Suprapubic skin (tissue), 4 donors: ENCODE measurements around the gene KHDC1. TPM values are rescaled to one million over a fixed set of nuclear protein-coding genes. Genes with fewer than 3 reads are reported as not detected.
"Not testable (repeated sequence)": the region's sequence is repeated elsewhere in the genome, so short reads cannot be mapped to it uniquely, and the experiment has no call there.

Experiments used
- DNase-seq, 2 donors: peaks; one replicate each; pipeline ENCODE4 v3.0.0-alpha.2; 2019; ENCODE audit warnings: low spot score in 2 of 2
- H3K27ac ChIP-seq: fragments of 200-600 bp; sonication (generic); one replicate; pipeline ENCODE4 v1.5.1; 2019
- H3K27me3 ChIP-seq: fragments of 200-600 bp; sonication (generic); one replicate; pipeline ENCODE4 v1.5.1; 2019
- H3K36me3 ChIP-seq: fragments of 200-600 bp; sonication (generic); one replicate; pipeline ENCODE4 v1.5.1; 2019
- H3K4me1 ChIP-seq: fragments of 200-600 bp; sonication (generic); one replicate; pipeline ENCODE4 v1.5.1; 2019
- H3K4me3 ChIP-seq: fragments of 200-600 bp; sonication (generic); one replicate; pipeline ENCODE4 v1.5.1; 2019; ENCODE audit warnings: mild to moderate bottlenecking
- H3K9me3 ChIP-seq: fragments of 200-600 bp; sonication (generic); one replicate; pipeline ENCODE4 v1.5.1; 2019
- EP300 ChIP-seq: sonication (generic); formaldehyde crosslinking; IDR thresholded peaks from one replicate; pipeline ENCODE4 v1.6.1; 2017; ENCODE audit warnings: antibody characterized with exemption
- POLR2A ChIP-seq, 2 donors: fragments of 450-650 bp; IDR thresholded peaks; one replicate each; pipeline ENCODE4 v1.6.1; 2017; ENCODE audit warnings: antibody characterized with exemption in 2 of 2, mild to moderate bottlenecking in 2 of 2, moderate library complexity in 2 of 2
- POLR2AphosphoS5 ChIP-seq, 3 donors: sonication (generic); formaldehyde crosslinking; IDR thresholded peaks; one replicate each; pipeline ENCODE4 v1.6.1; 2017; ENCODE audit warnings: antibody characterized with exemption in 3 of 3
- WGBS: methylation state at CpG from one replicate; pipeline ENCODE4 v1.1.5; 2018; 5-methylcytosine and 5-hydroxymethylcytosine counted together
- total RNA-seq, 4 donors: library from RNA; depleted of rRNA; stranded (reverse); fragments of >200 nt; gene quantifications; one replicate each; pipeline ENCODE4 v1.1.0, GENCODE V29; 2016
- TF ChIP-seq, protein P1 (sequence below), 2 donors: fragments of 200-600 bp in 1 of 2; fragments of 450-650 bp in 1 of 2; sonication (generic) in 1 of 2; IDR thresholded peaks; one replicate each; pipeline ENCODE4 v1.5.1; 2016 to 2019; ENCODE audit warnings: antibody characterized with exemption in 2 of 2, mild to moderate bottlenecking in 1 of 2, moderate library complexity in 1 of 2

The KHDC1 gene
- total RNA-seq, 4 donors from 2014 or later = not detected

DNA sequence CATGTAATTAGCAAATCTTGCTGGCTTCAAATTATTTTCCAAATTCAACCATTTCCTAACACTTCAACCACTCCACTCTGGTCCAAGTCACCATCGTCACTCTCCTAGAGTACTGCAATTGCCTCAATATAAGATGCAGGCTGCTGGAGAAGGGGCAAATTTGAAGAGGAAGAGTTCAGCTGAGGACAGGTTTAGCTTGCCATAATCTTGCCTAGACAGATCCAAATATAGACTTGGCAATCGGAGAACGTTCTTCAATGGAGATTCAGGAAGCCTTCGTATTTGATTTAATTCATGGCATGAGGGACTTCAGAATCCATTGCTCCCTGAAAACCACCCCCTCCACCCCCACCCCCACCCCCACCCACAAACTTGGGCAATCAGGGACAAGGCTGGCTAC lies 22.3 kb downstream of the KHDC1 start:
- no peaks in the 10 kb centered on the region for H3K9me3 ChIP-seq
- 58% methylated on average over 4 of the region's 4 CpGs for WGBS
- H3K4me3 ChIP-seq = no peak overlapping the region
- DNase-seq = no peak
- TF ChIP-seq POLR2A (IDR thresholded peaks at IDR 0.05) (no peak), EP300 (no peak), POLR2AphosphoS5 (IDR thresholded peaks at IDR 0.05) (no peak)
- TF ChIP-seq, protein P1, sequence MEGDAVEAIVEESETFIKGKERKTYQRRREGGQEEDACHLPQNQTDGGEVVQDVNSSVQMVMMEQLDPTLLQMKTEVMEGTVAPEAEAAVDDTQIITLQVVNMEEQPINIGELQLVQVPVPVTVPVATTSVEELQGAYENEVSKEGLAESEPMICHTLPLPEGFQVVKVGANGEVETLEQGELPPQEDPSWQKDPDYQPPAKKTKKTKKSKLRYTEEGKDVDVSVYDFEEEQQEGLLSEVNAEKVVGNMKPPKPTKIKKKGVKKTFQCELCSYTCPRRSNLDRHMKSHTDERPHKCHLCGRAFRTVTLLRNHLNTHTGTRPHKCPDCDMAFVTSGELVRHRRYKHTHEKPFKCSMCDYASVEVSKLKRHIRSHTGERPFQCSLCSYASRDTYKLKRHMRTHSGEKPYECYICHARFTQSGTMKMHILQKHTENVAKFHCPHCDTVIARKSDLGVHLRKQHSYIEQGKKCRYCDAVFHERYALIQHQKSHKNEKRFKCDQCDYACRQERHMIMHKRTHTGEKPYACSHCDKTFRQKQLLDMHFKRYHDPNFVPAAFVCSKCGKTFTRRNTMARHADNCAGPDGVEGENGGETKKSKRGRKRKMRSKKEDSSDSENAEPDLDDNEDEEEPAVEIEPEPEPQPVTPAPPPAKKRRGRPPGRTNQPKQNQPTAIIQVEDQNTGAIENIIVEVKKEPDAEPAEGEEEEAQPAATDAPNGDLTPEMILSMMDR (IDR thresholded peaks at IDR 0.05) = no peak
- H3K4me1 ChIP-seq = no peaks in the 10 kb centered on the region
- H3K36me3 ChIP-seq = no peaks in the 10 kb centered on the region
- no peaks in the 10 kb centered on the region for H3K27me3 ChIP-seq
- H3K27ac ChIP-seq = no peak overlapping the region

DNA sequence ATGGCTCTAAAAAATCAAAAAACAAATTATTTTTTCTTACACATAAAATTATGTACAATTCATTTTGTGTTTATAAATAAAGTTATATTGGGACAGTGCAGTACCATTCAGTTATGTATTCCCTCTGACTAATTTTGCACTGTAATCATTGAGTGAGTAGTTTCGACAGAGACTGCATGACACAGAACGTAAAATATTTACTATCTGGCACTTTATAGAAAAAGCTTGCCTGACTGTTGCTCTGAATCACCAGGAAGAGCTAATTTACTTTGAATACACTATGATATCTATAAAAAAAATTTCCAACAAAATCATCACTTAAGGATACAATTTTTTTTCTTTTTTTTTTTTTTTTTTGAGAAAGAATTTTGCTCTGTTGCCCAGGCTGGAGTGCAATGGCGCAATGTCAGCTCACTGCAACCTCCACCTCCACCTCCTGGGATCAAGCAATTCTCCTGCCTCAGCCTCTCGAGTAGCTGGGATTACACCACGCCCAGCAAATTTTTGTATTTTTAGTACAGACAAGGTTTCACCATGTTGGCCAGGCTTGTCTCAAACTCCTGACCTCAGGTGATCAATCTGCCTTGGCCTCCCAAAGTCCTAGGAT lies 26.7 kb downstream of the KHDC1 start:
- Histone ChIP-seq H3K9me3 (no peaks in the 10 kb centered on the region), H3K27ac (no peak overlapping the region), H3K4me3 (no peak overlapping the region), H3K4me1 (no peaks in the 10 kb centered on the region), H3K27me3 (no peaks in the 10 kb centered on the region), H3K36me3 (no peaks in the 10 kb centered on the region)
- DNase-seq = no peak
- TF ChIP-seq POLR2A (IDR thresholded peaks at IDR 0.05) (no peak), POLR2AphosphoS5 (IDR thresholded peaks at IDR 0.05) (no peak), EP300 (no peak)
- TF ChIP-seq, protein P1 (IDR thresholded peaks at IDR 0.05) = no peak
- 72% methylated on average over 5 of the region's 5 CpGs for WGBS

DNA sequence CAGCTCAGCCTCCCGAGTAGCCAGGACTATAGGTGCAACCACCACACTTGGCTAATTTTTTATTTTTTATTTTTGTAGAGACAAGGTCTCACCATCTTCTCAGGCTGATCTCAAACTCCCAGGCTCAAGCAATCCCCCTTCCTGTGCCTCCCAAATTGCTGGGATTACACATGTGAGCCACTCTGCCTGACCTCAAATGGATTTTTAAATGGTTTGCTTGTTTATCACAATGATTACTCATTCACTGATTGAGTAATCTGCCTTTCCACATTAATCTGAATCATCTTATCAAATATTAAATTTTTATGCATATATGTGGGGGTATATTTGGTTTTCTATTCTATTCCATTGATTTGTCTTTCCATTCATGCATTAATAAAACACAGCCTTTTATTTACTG lies 28.3 kb downstream of the KHDC1 start:
- Histone ChIP-seq H3K4me3 (no peak overlapping the region), H3K9me3 (no peaks in the 10 kb centered on the region), H3K36me3 (no peaks in the 10 kb centered on the region), H3K27ac (no peak overlapping the region), H3K4me1 (no peaks in the 10 kb centered on the region), H3K27me3 (no peaks in the 10 kb centered on the region)
- WGBS = 65% methylated on average over 1 of the region's 1 CpG
- TF ChIP-seq, protein P1 (IDR thresholded peaks at IDR 0.05) = no peak
- TF ChIP-seq EP300 = no peak
- no peak for TF ChIP-seq POLR2AphosphoS5 (IDR thresholded peaks at IDR 0.05)
- no peak for TF ChIP-seq POLR2A (IDR thresholded peaks at IDR 0.05)
- DNase-seq = no peak

DNA sequence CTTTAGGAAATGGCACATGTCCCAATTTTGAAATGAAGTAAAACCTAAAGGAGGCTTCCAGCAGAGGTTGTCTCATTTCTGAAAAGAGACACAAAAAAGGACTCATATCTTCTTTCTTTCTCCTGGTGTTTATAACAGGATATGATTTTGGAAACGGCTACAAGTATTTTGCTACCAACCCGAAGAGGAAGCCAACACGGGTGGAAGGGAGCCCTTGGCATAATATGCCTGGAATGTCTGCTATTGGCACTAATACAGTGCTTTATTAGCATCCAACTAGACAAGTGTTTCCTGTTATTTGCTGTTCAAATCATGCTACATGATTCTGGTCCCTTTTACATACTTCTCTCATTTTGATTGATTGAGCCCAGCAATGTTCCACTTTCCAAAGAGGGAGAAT lies 29.0 kb downstream of the KHDC1 start:
- H3K4me3 ChIP-seq, H3K9me3 ChIP-seq, H3K36me3 ChIP-seq, H3K27me3 ChIP-seq, H3K4me1 ChIP-seq, H3K27ac ChIP-seq, DNase-seq: not testable (repeated sequence)
- 17% methylated on average over 3 of the region's 3 CpGs for WGBS

DNA sequence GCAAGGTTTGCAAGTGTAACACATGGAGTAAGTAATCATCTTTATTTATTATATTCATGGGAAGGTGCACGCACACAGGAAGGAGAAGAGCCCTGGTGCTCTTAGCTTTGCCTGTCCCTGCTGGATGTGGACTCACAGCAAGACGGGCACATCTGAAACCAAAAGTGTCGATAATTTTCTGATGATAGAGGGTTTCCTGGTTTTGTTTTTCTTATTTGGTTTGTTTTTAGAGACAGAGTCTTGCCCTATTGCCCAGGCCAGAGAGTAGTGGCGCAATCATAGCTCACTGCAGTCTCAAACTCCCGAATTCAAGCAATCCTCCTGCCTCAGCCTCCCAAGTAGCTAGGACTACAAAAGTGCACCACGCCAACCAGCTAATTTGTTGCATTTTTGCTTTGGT lies 29.9 kb downstream of the KHDC1 start:
- Histone ChIP-seq H3K4me1 (no peaks in the 10 kb centered on the region), H3K36me3 (no peaks in the 10 kb centered on the region), H3K9me3 (no peaks in the 10 kb centered on the region), H3K4me3 (no peak overlapping the region), H3K27ac (no peak overlapping the region), H3K27me3 (no peaks in the 10 kb centered on the region)
- WGBS = 87% methylated on average over 6 of the region's 6 CpGs
- TF ChIP-seq, protein P1 (IDR thresholded peaks at IDR 0.05) = no peak
- TF ChIP-seq POLR2A (IDR thresholded peaks at IDR 0.05) (no peak), POLR2AphosphoS5 (IDR thresholded peaks at IDR 0.05) (no peak), EP300 (no peak)
- DNase-seq = no peak

DNA sequence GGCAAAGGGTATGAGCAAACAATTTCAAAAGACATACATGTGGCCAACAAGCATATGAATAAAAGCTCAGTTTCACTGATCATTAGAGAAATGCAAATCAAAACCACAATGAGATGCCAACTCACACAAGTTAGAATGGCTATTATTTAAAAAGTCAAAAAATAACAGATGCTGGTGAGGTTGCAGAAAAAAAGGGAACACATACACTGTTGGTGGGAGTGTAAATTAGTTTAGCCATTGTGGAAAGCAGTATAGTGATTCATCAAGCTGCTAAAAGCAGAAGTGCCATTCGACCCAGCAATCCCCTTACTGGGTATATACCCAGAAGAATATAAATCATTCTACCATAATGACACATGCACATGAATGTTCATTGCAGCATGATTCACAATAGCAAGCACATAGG lies 31.0 kb downstream of the KHDC1 start:
- Histone ChIP-seq H3K4me1 (no peaks in the 10 kb centered on the region), H3K27me3 (no peaks in the 10 kb centered on the region), H3K36me3 (no peaks in the 10 kb centered on the region), H3K9me3 (no peaks in the 10 kb centered on the region), H3K27ac (no peak overlapping the region), H3K4me3 (no peak overlapping the region)
- DNase-seq = no peak
- TF ChIP-seq POLR2A (IDR thresholded peaks at IDR 0.05) = no peak
- TF ChIP-seq, protein P1 (IDR thresholded peaks at IDR 0.05) = no peak
- WGBS = 68% methylated on average over 1 of the region's 1 CpG
